Caco-2 (cell line): Measurements from ENCODE around the gene DPYSL4. TPM values are rescaled to one million over a fixed set of nuclear protein-coding genes. Genes with fewer than 3 reads are reported as not detected.

Experiments
- BruUV-seq: library from RNA; stranded (reverse); fragments of 400-500 nt; replicated peaks from 2 replicates; lab custom pipeline; 2021; lab: Mats Ljungman, UMichigan
- CTCF ChIA-PET: fragments of 300-600 bp; sonication (Branson Sonifier 250); formaldehyde crosslinking; loops from one replicate; lab custom pipeline; 2022; ENCODE audit warnings: antibody characterized with exemption; lab: Charles Lee
- POLR2A ChIA-PET: fragments of 300-600 bp; sonication (Branson Sonifier 250); formaldehyde crosslinking; loops from one replicate; lab custom pipeline; 2022; ENCODE audit warnings: antibody characterized with exemption; lab: Charles Lee
- DNase-seq, 2 experiments: peaks; one replicate each; pipeline versions ENCODE4 v3.0.0 to v3.0.0-alpha.2; 2020 to 2022
- H3K27me3 ChIP-seq: replicated peaks from 2 replicates; pipeline ENCODE4 v1.6.0; 2011; ENCODE audit warnings: low read length; ENCODE audit not compliant: control insufficient read depth, insufficient read depth
- H3K36me3 ChIP-seq: 2 replicates; pipeline ENCODE4 v1.5.1; 2011; ENCODE audit warnings: low read length; ENCODE audit not compliant: control insufficient read depth, insufficient read depth
- H3K4me1 ChIP-seq: fragments of 250-450 bp; sonication (Bioruptor Pico); 2 replicates; pipeline ENCODE4 v1.5.1; 2020; ENCODE audit warnings: mild to moderate bottlenecking
- H3K4me3 ChIP-seq: 2 replicates; pipeline ENCODE4 v1.5.1; 2011; ENCODE audit warnings: low read depth, mild to moderate bottlenecking, control low read depth, low read length
- H3K9me3 ChIP-seq: fragments of 250-450 bp; sonication (Bioruptor Pico); 2 replicates; pipeline ENCODE4 v1.5.1; 2020; ENCODE audit warnings: mild to moderate bottlenecking, moderate library complexity
- H3K27ac Mint-ChIP-seq: one replicate; pipeline ENCODE4 v1.8.0; 2022; ENCODE audit warnings: mixed read lengths; ENCODE audit not compliant: unreplicated experiment
- H3K27me3 Mint-ChIP-seq: one replicate; pipeline ENCODE4 v1.8.0; 2022; ENCODE audit warnings: mixed read lengths; ENCODE audit not compliant: insufficient read depth, unreplicated experiment
- H3K36me3 Mint-ChIP-seq: one replicate; pipeline ENCODE4 v1.8.0; 2022; ENCODE audit warnings: mild to moderate bottlenecking, mixed read lengths; ENCODE audit not compliant: insufficient read depth, unreplicated experiment
- H3K4me1 Mint-ChIP-seq: one replicate; pipeline ENCODE4 v1.8.0; 2022; ENCODE audit warnings: low read depth, mixed read lengths; ENCODE audit not compliant: unreplicated experiment
- H3K4me3 Mint-ChIP-seq: one replicate; pipeline ENCODE4 v1.8.0; 2022; ENCODE audit warnings: mild to moderate bottlenecking, moderate library complexity, mixed read lengths; ENCODE audit not compliant: unreplicated experiment
- H3K9me3 Mint-ChIP-seq: one replicate; pipeline ENCODE4 v1.8.0; 2022; ENCODE audit warnings: mixed read lengths; ENCODE audit not compliant: unreplicated experiment
- intact Hi-C: fragments of 100-400 bp; cut with micrococcal nuclease; formaldehyde crosslinking; loops from one replicate; pipeline ENCODE4 v1.10.0; 2022; ENCODE audit not compliant: unreplicated experiment
- total RNA-seq: library from RNA; stranded (reverse); gene quantifications from 2 replicates; pipeline ENCODE4 v1.2.3, GENCODE V29; 2022
- TF ChIP-seq, protein P1 (sequence below), 2 experiments: fragments of 200-600 bp in 1 of 2; IDR thresholded peaks; 1 replicate in 1 of 2; 2 replicates in 1 of 2; pipeline versions ENCODE4 v1.5.1 to v1.8.0; 2011 to 2022; ENCODE audit warnings: antibody characterized with exemption in 1 of 2, control low read depth in 1 of 2, inconsistent platforms in 1 of 2, low read depth in 1 of 2, low read length in 1 of 2, mild to moderate bottlenecking in 1 of 2, moderate library complexity in 1 of 2; ENCODE audit not compliant: insufficient read depth in 1 of 2, severe bottlenecking in 1 of 2, unreplicated experiment in 1 of 2

Gene DPYSL4
- total RNA-seq, 1 experiment from 2014 or later: not detected

GRCh38 chr10:132140167-132140925 is 46.4 kb upstream of the DPYSL4 start:
- no peaks in the 10 kb centered on the region for H3K36me3 Mint-ChIP-seq
- Histone ChIP-seq H3K4me1 (no peaks in the 10 kb centered on the region), H3K9me3 (no peaks in the 10 kb centered on the region), H3K36me3 (no peaks in the 10 kb centered on the region), H3K27me3 (no peaks in the 10 kb centered on the region), H3K4me3 (no peak overlapping the region)
- H3K4me1 Mint-ChIP-seq: no peaks in the 10 kb centered on the region
- intact Hi-C loops: loop anchor here (5.0 to 10.0 kb wide), 2 partner anchors 93 to 156 kb away; partner anchors contain the start of gene BNIP3
- CTCF ChIA-PET: interaction anchor here (1.0 kb wide), 1 partner anchor 104 kb away, joined by 3 read pairs; no protein-coding TSS in a partner anchor
- no peaks in the 10 kb centered on the region for H3K9me3 Mint-ChIP-seq
- H3K27me3 Mint-ChIP-seq: no peaks in the 10 kb centered on the region
- H3K4me3 Mint-ChIP-seq: no peak overlapping the region
- TF ChIP-seq, protein P1, sequence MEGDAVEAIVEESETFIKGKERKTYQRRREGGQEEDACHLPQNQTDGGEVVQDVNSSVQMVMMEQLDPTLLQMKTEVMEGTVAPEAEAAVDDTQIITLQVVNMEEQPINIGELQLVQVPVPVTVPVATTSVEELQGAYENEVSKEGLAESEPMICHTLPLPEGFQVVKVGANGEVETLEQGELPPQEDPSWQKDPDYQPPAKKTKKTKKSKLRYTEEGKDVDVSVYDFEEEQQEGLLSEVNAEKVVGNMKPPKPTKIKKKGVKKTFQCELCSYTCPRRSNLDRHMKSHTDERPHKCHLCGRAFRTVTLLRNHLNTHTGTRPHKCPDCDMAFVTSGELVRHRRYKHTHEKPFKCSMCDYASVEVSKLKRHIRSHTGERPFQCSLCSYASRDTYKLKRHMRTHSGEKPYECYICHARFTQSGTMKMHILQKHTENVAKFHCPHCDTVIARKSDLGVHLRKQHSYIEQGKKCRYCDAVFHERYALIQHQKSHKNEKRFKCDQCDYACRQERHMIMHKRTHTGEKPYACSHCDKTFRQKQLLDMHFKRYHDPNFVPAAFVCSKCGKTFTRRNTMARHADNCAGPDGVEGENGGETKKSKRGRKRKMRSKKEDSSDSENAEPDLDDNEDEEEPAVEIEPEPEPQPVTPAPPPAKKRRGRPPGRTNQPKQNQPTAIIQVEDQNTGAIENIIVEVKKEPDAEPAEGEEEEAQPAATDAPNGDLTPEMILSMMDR (IDR thresholded peaks at IDR 0.05; ENCODE audit: insufficient read depth in 1 of 2, low read depth in 1 of 2, low read length in 1 of 2, severe bottlenecking in 1 of 2, unreplicated experiment in 1 of 2): no peak
- POLR2A ChIA-PET: no interaction called here
- no peak overlapping the region for H3K27ac Mint-ChIP-seq
- no TSS peak for BruUV-seq
- DNase-seq: no peak

GRCh38 chr10:132141076-132141475 is 45.7 kb upstream of the DPYSL4 start:
- H3K4me1 Mint-ChIP-seq: no peaks in the 10 kb centered on the region
- Histone ChIP-seq H3K36me3 (no peaks in the 10 kb centered on the region), H3K27me3 (no peaks in the 10 kb centered on the region), H3K4me3 (no peak overlapping the region), H3K4me1 (no peaks in the 10 kb centered on the region), H3K9me3 (no peaks in the 10 kb centered on the region)
- H3K9me3 Mint-ChIP-seq: no peaks in the 10 kb centered on the region
- H3K36me3 Mint-ChIP-seq: no peaks in the 10 kb centered on the region
- H3K27me3 Mint-ChIP-seq: no peaks in the 10 kb centered on the region
- BruUV-seq: no TSS peak
- no peak overlapping the region for H3K27ac Mint-ChIP-seq
- DNase-seq: no peak
- no peak overlapping the region for H3K4me3 Mint-ChIP-seq
- TF ChIP-seq, protein P1 (IDR thresholded peaks at IDR 0.05; ENCODE audit: insufficient read depth in 1 of 2, low read depth in 1 of 2, low read length in 1 of 2, severe bottlenecking in 1 of 2, unreplicated experiment in 1 of 2): no peak
- POLR2A ChIA-PET: no interaction called here
- intact Hi-C loops: loop anchor here (5.0 to 10.0 kb wide), 2 partner anchors 94 to 156 kb away; partner anchors contain the start of gene BNIP3
- CTCF ChIA-PET: interaction anchor here (1.0 kb wide), 1 partner anchor 105 kb away, joined by 3 read pairs; no protein-coding TSS in a partner anchor

- CTCF ChIA-PET: interaction anchor here (0.6 to 1.4 kb wide), 5 partner anchors 28 to 119 kb away, joined by 3 to 11 read pairs (median 4); partner anchors contain the start of gene JAKMIP3
These were observed 45.0 kb upstream of the DPYSL4 start for GRCh38 chr10:132141526-132142395.

More at GRCh38 chr10:132141526-132142395, 45.0 kb upstream of the DPYSL4 start:
- Mint-ChIP-seq H3K9me3 (no peaks in the 10 kb centered on the region), H3K27me3 (no peaks in the 10 kb centered on the region), H3K27ac (no peak overlapping the region), H3K4me3 (no peak overlapping the region), H3K4me1 (no peaks in the 10 kb centered on the region), H3K36me3 (no peaks in the 10 kb centered on the region)
- DNase-seq: no peak
- POLR2A ChIA-PET: no interaction called here
- Histone ChIP-seq H3K27me3 (no peaks in the 10 kb centered on the region), H3K9me3 (no peaks in the 10 kb centered on the region), H3K4me3 (no peak overlapping the region), H3K36me3 (no peaks in the 10 kb centered on the region), H3K4me1 (no peaks in the 10 kb centered on the region)
- TF ChIP-seq, protein P1 (IDR thresholded peaks at IDR 0.05; ENCODE audit: insufficient read depth in 1 of 2, low read depth in 1 of 2, low read length in 1 of 2, severe bottlenecking in 1 of 2, unreplicated experiment in 1 of 2): no peak
- BruUV-seq: no TSS peak
- intact Hi-C loops: loop anchor here (1.0 to 10.0 kb wide), 4 partner anchors 40 to 256 kb away; partner anchors contain the start of gene BNIP3
